SK-N-MC (cell line): ENCODE results near the gene NT5C1B.

Experiments used
- EZH2 ChIP-seq: fragments of 200-600 bp; sonication (generic); IDR thresholded peaks from one replicate; pipeline ENCODE4 v1.6.1; 2017; ENCODE audit warnings: antibody characterized with exemption
- FOXP2 ChIP-seq: optimal IDR thresholded peaks from 2 replicates; pipeline ENCODE3; 2011; ENCODE audit warnings: mild to moderate bottlenecking, moderate library complexity; ENCODE audit not compliant: insufficient read depth; ENCODE audit errors: extremely low read length, control extremely low read depth
- POLR2AphosphoS5 ChIP-seq: IDR thresholded peaks from 2 replicates; pipeline ENCODE4 v1.6.1; 2012; ENCODE audit warnings: mild to moderate bottlenecking, low read depth, low read length, borderline replicate concordance

GRCh38 chr2:18596993-18597392 is 7.6 kb upstream of the NT5C1B start:
- no peak for TF ChIP-seq POLR2AphosphoS5
- no peak for TF ChIP-seq EZH2
- no peak for TF ChIP-seq FOXP2
